Naive thymus-derived CD4-positive, alpha-beta T cell (primary cell): ENCODE measurements around the gene TBC1D22B. TPM values are rescaled to one million over a fixed set of nuclear protein-coding genes. Genes with fewer than 3 reads are reported as not detected.

Experiments used
- ATAC-seq: fragments of 150-1000 bp; cut with Tn5 transposase; 2 replicates; pipeline ENCODE4 v1.10.0; 2021; ENCODE audit warnings: mild to moderate bottlenecking, moderate library complexity
- CTCF ChIA-PET: fragments of 350-600 bp; sonication (Branson Sonifier 250); formaldehyde crosslinking; loops from one replicate; lab custom pipeline; 2021; ENCODE audit warnings: antibody characterized with exemption; lab: Charles Lee
- POLR2A ChIA-PET: fragments of 350-600 bp; sonication (Branson Sonifier 250); formaldehyde crosslinking; loops from one replicate; lab custom pipeline; 2021; ENCODE audit warnings: antibody characterized with exemption, inconsistent platforms; lab: Charles Lee
- DNase-seq, 9 donors: peaks; one replicate each; pipeline versions ENCODE4 v3.0.0 to v3.0.0-alpha.2; 2020 to 2022; ENCODE audit warnings: mixed read lengths in 1 of 9
- H3K27ac ChIP-seq: one replicate; pipeline ENCODE4 v1.7.0; 2013; ENCODE audit warnings: mild to moderate bottlenecking, low read depth, low read length, moderate library complexity
- H3K27me3 ChIP-seq, 2 donors: one replicate each; pipeline ENCODE4 v1.7.0; 2013; ENCODE audit warnings: low read length in 2 of 2, mild to moderate bottlenecking in 2 of 2, moderate library complexity in 2 of 2; ENCODE audit not compliant: control insufficient read depth in 2 of 2, insufficient read depth in 2 of 2
- H3K36me3 ChIP-seq, 3 experiments: 1 replicate in 2 of 3; 2 replicates in 1 of 3; pipeline ENCODE4 v1.7.0; 2013; ENCODE audit warnings: low read length in 3 of 3, mild to moderate bottlenecking in 3 of 3, moderate library complexity in 1 of 3; ENCODE audit not compliant: insufficient read depth in 3 of 3, control insufficient read depth in 2 of 3
- H3K4me1 ChIP-seq, 2 donors: one replicate each; pipeline ENCODE4 v1.7.0; 2013; ENCODE audit warnings: low read length in 2 of 2, mild to moderate bottlenecking in 2 of 2, moderate library complexity in 1 of 2; ENCODE audit not compliant: control insufficient read depth in 2 of 2, insufficient read depth in 2 of 2
- H3K4me3 ChIP-seq: 2 replicates; pipeline ENCODE4 v1.7.0; 2013; ENCODE audit warnings: mild to moderate bottlenecking, low read length
- H3K9me3 ChIP-seq, 3 experiments: 1 replicate in 2 of 3; 2 replicates in 1 of 3; pipeline ENCODE4 v1.7.0; 2013; ENCODE audit warnings: low read length in 3 of 3; ENCODE audit not compliant: control insufficient read depth in 2 of 3
- H3K27ac Mint-ChIP-seq, 9 donors: one replicate each; pipeline ENCODE4 v1.8.0; 2020 to 2022; ENCODE audit warnings: mixed read lengths in 9 of 9, mild to moderate bottlenecking in 8 of 9, moderate library complexity in 5 of 9, inconsistent platforms in 2 of 9
- H3K27me3 Mint-ChIP-seq, 5 donors: one replicate each; pipeline ENCODE4 v1.8.0; 2021 to 2022; ENCODE audit warnings: mixed read lengths in 5 of 5, mild to moderate bottlenecking in 1 of 5
- H3K36me3 Mint-ChIP-seq, 5 donors: one replicate each; pipeline ENCODE4 v1.8.0; 2020 to 2022; ENCODE audit warnings: mixed read lengths in 5 of 5, mild to moderate bottlenecking in 3 of 5, inconsistent platforms in 1 of 5
- H3K4me1 Mint-ChIP-seq, 7 donors: one replicate each; pipeline ENCODE4 v1.8.0; 2020 to 2022; ENCODE audit warnings: mixed read lengths in 7 of 7, mild to moderate bottlenecking in 3 of 7, inconsistent platforms in 1 of 7
- H3K4me3 Mint-ChIP-seq, 10 donors: one replicate each; pipeline ENCODE4 v1.8.0; 2020 to 2022; ENCODE audit warnings: mild to moderate bottlenecking in 10 of 10, mixed read lengths in 10 of 10, moderate library complexity in 6 of 10, inconsistent platforms in 2 of 10
- H3K9me3 Mint-ChIP-seq, 11 donors: one replicate each; pipeline ENCODE4 v1.8.0; 2020 to 2022; ENCODE audit warnings: mixed read lengths in 11 of 11, mild to moderate bottlenecking in 4 of 11, inconsistent platforms in 1 of 11, moderate library complexity in 1 of 11
- intact Hi-C, 2 donors: fragments of 100-400 bp; cut with micrococcal nuclease; formaldehyde crosslinking; loops; one replicate each; pipeline ENCODE4 v1.15.1; 2023
- polyA plus RNA-seq, 2 donors: library from polyadenylated mRNA; unstranded; fragments of 300-500 nt; fragmentation: Illumina TruSeq; gene quantifications; one replicate each; pipeline ENCODE4 v1.2.3, GENCODE V29; 2021
- total RNA-seq, 6 experiments: library from RNA in 5 of 6; stranded (reverse) in 5 of 6; gene quantifications; 1 replicate in 5 of 6; 2 replicates in 1 of 6; pipeline ENCODE4 v1.2.3 and lab custom pipeline; 2021 to 2026

TBC1D22B gene
- total and polyA plus RNA-seq, 7 experiments from 2014 or later, result 7.7 to 23.5 (median 9.5) TPM

GRCh38 chr6:37359039-37359438, 101.5 kb downstream of the TBC1D22B start:
- no peak for DNase-seq
- no peak for ATAC-seq
- peaks cover 7 to 10% of the 10 kb centered on the region in 2 donors for H3K4me1 ChIP-seq
- H3K9me3 ChIP-seq, result no peaks in the 10 kb centered on the region
- ChIA-PET POLR2A (no interaction called here), CTCF (interaction anchor here (0.6 kb wide), 1 partner anchor 333 kb away, joined by 3 read pairs; no protein-coding TSS in a partner anchor)
- H3K36me3 ChIP-seq, result peaks cover 3 to 29% (median 4%) of the 10 kb centered on the region in 3 experiments
- intact Hi-C loops, result loop anchor here in 1 of 2 donors (10.0 kb wide), 2 partner anchors 336 to 456 kb away; partner anchors contain the start of genes MDGA1 and ZFAND3
- H3K27me3 Mint-ChIP-seq, result no peaks in the 10 kb centered on the region
- peaks cover 21 to 46% (median 29%) of the 10 kb centered on the region in 7 donors for H3K4me1 Mint-ChIP-seq
- H3K27ac Mint-ChIP-seq, result no peak overlapping the region
- H3K27ac ChIP-seq, result no peak overlapping the region
- H3K4me3 Mint-ChIP-seq, result no peak overlapping the region
- no peaks in the 10 kb centered on the region for H3K9me3 Mint-ChIP-seq
- peaks cover 0 to 27% (median 8%) of the 10 kb centered on the region in 5 donors for H3K36me3 Mint-ChIP-seq
- no peak overlapping the region for H3K4me3 ChIP-seq
- no peaks in the 10 kb centered on the region for H3K27me3 ChIP-seq

- Mint-ChIP-seq H3K27me3 (no peaks in the 10 kb centered on the region), H3K27ac (peak overlapping the region in 1 of 9 donors; percentile 59), H3K4me3 (no peak overlapping the region), H3K4me1 (peaks cover 8 to 19% (median 13%) of the 10 kb centered on the region in 7 donors), H3K36me3 (peaks cover 0 to 27% (median 8%) of the 10 kb centered on the region in 5 donors), H3K9me3 (no peaks in the 10 kb centered on the region)
- no peaks in the 10 kb centered on the region for H3K27me3 ChIP-seq
- no peak for ATAC-seq
- intact Hi-C loops, result no loop called here
- H3K27ac ChIP-seq, result no peak overlapping the region
- H3K4me1 ChIP-seq, result no peaks in the 10 kb centered on the region
- DNase-seq, result no peak
- ChIA-PET POLR2A (no interaction called here), CTCF (interaction anchor here (0.8 to 0.9 kb wide), 2 partner anchors 36 to 48 kb away, joined by 3 to 4 read pairs; no protein-coding TSS in a partner anchor)
- no peak overlapping the region for H3K4me3 ChIP-seq
- H3K9me3 ChIP-seq, result no peaks in the 10 kb centered on the region
- H3K36me3 ChIP-seq, result peaks cover 3 to 24% (median 4%) of the 10 kb centered on the region in 3 experiments
Measured at GRCh38 chr6:37362101-37362828, 104.7 kb downstream of the TBC1D22B start.

DNA sequence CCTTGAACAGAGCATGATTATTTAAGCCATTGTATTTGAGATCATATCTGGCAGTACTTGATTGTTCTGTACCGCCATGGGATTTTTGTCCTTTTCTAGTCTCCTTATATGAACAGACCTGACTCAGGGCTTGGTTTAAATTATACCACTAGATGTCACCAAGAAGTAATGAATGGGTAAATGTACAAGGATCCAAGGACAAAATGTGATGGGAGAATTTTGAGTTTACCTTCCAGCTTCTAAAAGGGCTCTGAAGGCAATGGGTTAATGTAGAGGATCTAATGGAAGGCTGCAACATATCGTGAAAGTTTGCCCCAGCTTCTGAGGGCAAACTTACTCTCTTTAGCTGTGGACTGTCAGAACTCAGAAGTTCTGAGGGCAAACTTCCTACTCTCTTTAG, 108.2 kb downstream of the TBC1D22B start:
- Histone ChIP-seq H3K4me3 (no peak overlapping the region), H3K27me3 (no peaks in the 10 kb centered on the region), H3K36me3 (peaks cover 7 to 46% (median 7%) of the 10 kb centered on the region in 3 experiments), H3K4me1 (no peaks in the 10 kb centered on the region), H3K9me3 (no peaks in the 10 kb centered on the region), H3K27ac (no peak overlapping the region)
- POLR2A ChIA-PET, result no interaction called here
- no peaks in the 10 kb centered on the region for H3K9me3 Mint-ChIP-seq
- no peak overlapping the region for H3K27ac Mint-ChIP-seq
- H3K27me3 Mint-ChIP-seq, result no peaks in the 10 kb centered on the region
- intact Hi-C loops, result loop anchor here in 1 of 2 donors (5.0 kb wide), 1 partner anchor 327 kb away; no protein-coding TSS in a partner anchor
- peaks cover 0 to 13% (median 4%) of the 10 kb centered on the region in 7 donors for H3K4me1 Mint-ChIP-seq
- no peak overlapping the region for H3K4me3 Mint-ChIP-seq
- CTCF ChIA-PET, result interaction anchor here (0.6 to 1.4 kb wide), 2 partner anchors 35 to 327 kb away, joined by 3 read pairs; no protein-coding TSS in a partner anchor
- peaks cover 6 to 45% (median 19%) of the 10 kb centered on the region in 5 donors for H3K36me3 Mint-ChIP-seq
- ATAC-seq (no peak), DNase-seq (no peak)

GRCh38 chr6:37366910-37367309, 109.3 kb downstream of the TBC1D22B start:
- no peak for DNase-seq
- H3K9me3 ChIP-seq, result no peaks in the 10 kb centered on the region
- peaks cover 6 to 39% (median 14%) of the 10 kb centered on the region in 5 donors for H3K36me3 Mint-ChIP-seq
- intact Hi-C loops, result loop anchor here in 1 of 2 donors (5.0 kb wide), 1 partner anchor 325 kb away; no protein-coding TSS in a partner anchor
- no peaks in the 10 kb centered on the region for H3K9me3 Mint-ChIP-seq
- H3K4me1 Mint-ChIP-seq, result peaks cover 0 to 13% (median 6%) of the 10 kb centered on the region in 7 donors
- no peaks in the 10 kb centered on the region for H3K4me1 ChIP-seq
- no peak overlapping the region for H3K4me3 Mint-ChIP-seq
- H3K27me3 ChIP-seq, result no peaks in the 10 kb centered on the region
- no peak for ATAC-seq
- POLR2A ChIA-PET, result interaction anchor here (0.5 kb wide), 1 partner anchor 108 kb away, joined by 3 read pairs; no protein-coding TSS in a partner anchor
- no peak overlapping the region for H3K27ac ChIP-seq
- H3K27me3 Mint-ChIP-seq, result no peaks in the 10 kb centered on the region
- peaks cover 4 to 46% (median 7%) of the 10 kb centered on the region in 3 experiments for H3K36me3 ChIP-seq
- CTCF ChIA-PET, result interaction anchor here (0.6 to 1.4 kb wide), 2 partner anchors 326 to 1390 kb away, joined by 3 to 5 read pairs; no protein-coding TSS in a partner anchor
- peak overlapping the region in 1 of 9 donors; percentile 12 for H3K27ac Mint-ChIP-seq
- no peak overlapping the region for H3K4me3 ChIP-seq

DNA sequence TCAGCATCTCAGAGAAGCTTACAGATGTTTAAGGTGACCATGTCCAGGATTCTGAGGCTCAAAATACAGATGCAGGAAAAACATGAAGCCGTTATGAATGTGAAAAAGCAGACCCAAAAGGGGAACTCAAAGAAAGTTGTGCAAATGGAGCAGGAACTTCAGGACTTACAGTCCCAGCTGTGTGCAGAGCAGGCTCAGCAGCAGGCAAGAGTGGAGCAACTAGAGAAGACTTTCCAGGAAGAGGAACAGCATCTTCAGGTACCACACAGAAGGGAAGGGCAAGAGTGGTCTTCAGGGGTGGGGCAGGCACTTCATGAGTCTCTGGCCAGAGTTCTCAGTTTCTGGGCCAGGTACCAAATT, 111.4 kb downstream of the TBC1D22B start:
- intact Hi-C loops, result loop anchor here in 1 of 2 donors (5.0 kb wide), 1 partner anchor 323 kb away; no protein-coding TSS in a partner anchor
- no peaks in the 10 kb centered on the region for H3K9me3 Mint-ChIP-seq
- no peaks in the 10 kb centered on the region for H3K4me1 ChIP-seq
- peaks cover 0 to 13% (median 6%) of the 10 kb centered on the region in 7 donors for H3K4me1 Mint-ChIP-seq
- no peaks in the 10 kb centered on the region for H3K27me3 Mint-ChIP-seq
- no peak overlapping the region for H3K27ac ChIP-seq
- ATAC-seq (no peak), DNase-seq (no peak)
- peak overlapping the region in 2 of 9 donors; percentile 17 to 46 for H3K27ac Mint-ChIP-seq
- no peaks in the 10 kb centered on the region for H3K9me3 ChIP-seq
- peaks cover 4 to 40% (median 7%) of the 10 kb centered on the region in 3 experiments for H3K36me3 ChIP-seq
- ChIA-PET CTCF (no interaction called here), POLR2A (no interaction called here)
- H3K27me3 ChIP-seq, result no peaks in the 10 kb centered on the region
- H3K4me3 Mint-ChIP-seq, result no peak overlapping the region
- H3K36me3 Mint-ChIP-seq, result peaks cover 6 to 35% (median 14%) of the 10 kb centered on the region in 5 donors
- H3K4me3 ChIP-seq, result no peak overlapping the region

GRCh38 chr6:37369321-37370201, 112.0 kb downstream of the TBC1D22B start:
- no peaks in the 10 kb centered on the region for H3K27me3 ChIP-seq
- peaks cover 0 to 13% (median 6%) of the 10 kb centered on the region in 7 donors for H3K4me1 Mint-ChIP-seq
- no peak for ATAC-seq
- no peaks in the 10 kb centered on the region for H3K27me3 Mint-ChIP-seq
- peaks cover 9 to 38% (median 14%) of the 10 kb centered on the region in 5 donors for H3K36me3 Mint-ChIP-seq
- H3K27ac Mint-ChIP-seq, result peak overlapping the region in 2 of 9 donors; percentile 17 to 46
- H3K27ac ChIP-seq, result no peak overlapping the region
- H3K4me1 ChIP-seq, result no peaks in the 10 kb centered on the region
- no peaks in the 10 kb centered on the region for H3K9me3 ChIP-seq
- intact Hi-C loops, result loop anchor here in 1 of 2 donors (5.0 kb wide), 1 partner anchor 323 kb away; no protein-coding TSS in a partner anchor
- no peak overlapping the region for H3K4me3 Mint-ChIP-seq
- no peaks in the 10 kb centered on the region for H3K9me3 Mint-ChIP-seq
- no peak for DNase-seq
- POLR2A ChIA-PET, result interaction anchor here (0.7 kb wide), 1 partner anchor 880 kb away, joined by 3 read pairs; no protein-coding TSS in a partner anchor
- H3K4me3 ChIP-seq, result no peak overlapping the region
- peaks cover 4 to 45% (median 7%) of the 10 kb centered on the region in 3 experiments for H3K36me3 ChIP-seq
- CTCF ChIA-PET, result interaction anchor here (0.6 kb wide), 1 partner anchor 294 kb away, joined by 4 read pairs; no protein-coding TSS in a partner anchor
